Lower lobe of right lung (tissue), 2 donors: ENCODE results near the gene CLCN7. TPM values are rescaled to one million over a fixed set of nuclear protein-coding genes. Genes with fewer than 3 reads are reported as not detected.
A peak's percentile ranks its signal among the peaks of the same experiment; 100 is the strongest.

Experiments used
- ATAC-seq, 2 donors: fragments of 200-7000 bp; cut with Tn5 transposase; one replicate each; pipeline ENCODE4 v1.9.1; 2020 to 2022; ENCODE audit warnings: mild to moderate bottlenecking in 2 of 2, moderate library complexity in 2 of 2
- DNase-seq: peaks from one replicate; pipeline ENCODE4 v3.0.0-alpha.2; 2020
- H3K27ac ChIP-seq: fragments of 200-600 bp; one replicate; pipeline ENCODE4 v1.8.0; 2022
- H3K27me3 ChIP-seq: fragments of 200-600 bp; one replicate; pipeline ENCODE4 v1.8.0; 2022; ENCODE audit warnings: low read depth
- H3K36me3 ChIP-seq: fragments of 200-600 bp; one replicate; pipeline ENCODE4 v1.8.0; 2022; ENCODE audit warnings: mild to moderate bottlenecking
- H3K4me1 ChIP-seq: fragments of 200-600 bp; one replicate; pipeline ENCODE4 v1.8.0; 2022
- H3K4me3 ChIP-seq: fragments of 200-600 bp; one replicate; pipeline ENCODE4 v1.8.0; 2022; ENCODE audit warnings: mild to moderate bottlenecking
- H3K9me3 ChIP-seq: fragments of 200-600 bp; one replicate; pipeline ENCODE4 v1.8.0; 2022
- intact Hi-C: fragments of 100-400 bp; cut with DNase I; formaldehyde crosslinking; loops from one replicate; pipeline ENCODE4 v1.11.0; 2022
- total RNA-seq: library from RNA; stranded (reverse); fragmentation: NEBNext Ultra II Directional; extraction: Animal tissue kit (Norgen Biotek cat#: 25700); gene quantifications from one replicate; pipeline ENCODE4 v1.2.1, GENCODE V29; 2021
- TF ChIP-seq, protein P1 (sequence below): fragments of 200-600 bp; IDR thresholded peaks from one replicate; pipeline ENCODE4 v1.8.0; 2022; ENCODE audit warnings: antibody characterized with exemption, mild to moderate bottlenecking
- donor health status: DM: no; HTN: yes; CAD: no; lungs with severe emphysema.

Gene CLCN7
- total RNA-seq, 1 donor from 2014 or later, result 146 TPM

DNA sequence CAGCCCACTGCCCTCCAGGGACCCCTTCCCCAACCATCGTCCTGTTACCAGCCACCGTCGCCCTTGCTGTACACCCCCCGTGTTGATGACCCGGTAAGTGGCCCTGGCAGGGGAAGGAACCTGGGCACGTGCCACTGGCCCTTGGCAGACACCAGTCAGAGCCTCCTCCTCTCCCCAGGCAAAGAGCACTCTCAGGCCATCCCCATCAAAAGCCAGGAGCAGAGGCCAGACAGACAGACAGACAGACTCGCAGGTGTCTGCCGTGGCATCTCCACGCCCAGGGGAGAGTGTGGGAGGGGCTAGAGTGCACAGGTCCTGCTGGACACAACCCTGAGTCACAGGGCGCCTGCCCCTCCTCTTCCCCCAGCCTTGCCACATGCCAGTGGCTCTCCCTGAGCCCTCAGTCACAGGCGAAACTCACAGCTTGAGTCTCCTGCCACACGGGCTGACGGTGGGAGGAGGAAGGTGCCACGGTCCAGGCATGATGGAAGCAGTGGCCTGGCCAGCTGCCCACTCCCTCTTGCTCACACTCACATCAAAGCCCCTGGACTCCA lies 7.8 kb downstream of the CLCN7 start:
- peaks cover 21% of the 10 kb centered on the region for H3K36me3 ChIP-seq
- H3K27me3 ChIP-seq, result no peaks in the 10 kb centered on the region
- H3K9me3 ChIP-seq, result no peaks in the 10 kb centered on the region
- H3K27ac ChIP-seq, result no peak overlapping the region
- DNase-seq (peak; percentile 45), ATAC-seq (no peak)
- peaks cover 19% of the 10 kb centered on the region for H3K4me1 ChIP-seq
- H3K4me3 ChIP-seq, result no peak overlapping the region
- TF ChIP-seq, protein P1, sequence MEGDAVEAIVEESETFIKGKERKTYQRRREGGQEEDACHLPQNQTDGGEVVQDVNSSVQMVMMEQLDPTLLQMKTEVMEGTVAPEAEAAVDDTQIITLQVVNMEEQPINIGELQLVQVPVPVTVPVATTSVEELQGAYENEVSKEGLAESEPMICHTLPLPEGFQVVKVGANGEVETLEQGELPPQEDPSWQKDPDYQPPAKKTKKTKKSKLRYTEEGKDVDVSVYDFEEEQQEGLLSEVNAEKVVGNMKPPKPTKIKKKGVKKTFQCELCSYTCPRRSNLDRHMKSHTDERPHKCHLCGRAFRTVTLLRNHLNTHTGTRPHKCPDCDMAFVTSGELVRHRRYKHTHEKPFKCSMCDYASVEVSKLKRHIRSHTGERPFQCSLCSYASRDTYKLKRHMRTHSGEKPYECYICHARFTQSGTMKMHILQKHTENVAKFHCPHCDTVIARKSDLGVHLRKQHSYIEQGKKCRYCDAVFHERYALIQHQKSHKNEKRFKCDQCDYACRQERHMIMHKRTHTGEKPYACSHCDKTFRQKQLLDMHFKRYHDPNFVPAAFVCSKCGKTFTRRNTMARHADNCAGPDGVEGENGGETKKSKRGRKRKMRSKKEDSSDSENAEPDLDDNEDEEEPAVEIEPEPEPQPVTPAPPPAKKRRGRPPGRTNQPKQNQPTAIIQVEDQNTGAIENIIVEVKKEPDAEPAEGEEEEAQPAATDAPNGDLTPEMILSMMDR, result no peak
- intact Hi-C loops, result no loop called here

DNA sequence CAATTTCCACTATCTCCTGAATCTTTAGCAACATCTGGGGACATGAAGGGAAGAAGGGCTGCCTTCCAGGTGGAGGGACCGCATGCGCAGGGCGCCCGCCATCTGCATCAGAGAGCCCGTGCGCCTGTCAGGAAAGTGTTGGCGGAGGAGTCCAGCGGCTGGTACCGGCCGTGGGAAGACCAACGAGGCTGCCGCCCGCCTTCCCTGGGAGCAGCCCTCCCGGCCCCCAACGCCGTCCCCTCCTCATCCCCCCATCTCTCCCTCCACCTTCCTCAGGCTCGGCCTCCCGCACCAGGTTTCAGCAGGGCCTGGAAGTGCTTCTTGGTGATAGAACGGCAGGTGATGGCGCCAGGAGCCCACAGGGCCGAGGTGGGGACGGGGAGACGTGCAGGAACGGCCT lies 8.8 kb downstream of the CLCN7 start:
- Histone ChIP-seq H3K27me3 (no peaks in the 10 kb centered on the region), H3K36me3 (peaks cover 28% of the 10 kb centered on the region), H3K27ac (no peak overlapping the region), H3K4me3 (no peak overlapping the region), H3K4me1 (peaks cover 10% of the 10 kb centered on the region), H3K9me3 (no peaks in the 10 kb centered on the region)
- intact Hi-C loops, result no loop called here
- DNase-seq, result no peak
- TF ChIP-seq, protein P1, result no peak
- ATAC-seq, result no peak

DNA sequence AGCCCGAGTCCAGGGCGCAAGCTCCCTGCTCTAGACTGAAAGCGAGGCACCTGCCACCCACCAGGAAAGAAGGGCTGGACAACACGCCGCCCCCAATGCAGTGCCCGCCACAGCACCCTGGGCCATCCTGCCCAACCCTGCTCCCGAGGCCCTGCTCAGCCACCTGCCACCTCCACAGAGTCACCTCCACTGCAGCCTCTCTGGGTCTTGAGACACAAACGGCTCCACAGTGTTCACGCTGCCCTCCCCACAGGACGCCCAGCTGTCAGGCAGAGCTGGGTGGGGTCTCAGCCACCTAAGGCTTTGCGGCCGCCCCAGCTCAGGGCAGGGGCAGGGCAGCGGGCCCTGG lies 9.3 kb downstream of the CLCN7 start:
- no peak for ATAC-seq
- Histone ChIP-seq H3K27me3 (no peaks in the 10 kb centered on the region), H3K4me3 (no peak overlapping the region), H3K27ac (no peak overlapping the region), H3K36me3 (peaks cover 34% of the 10 kb centered on the region), H3K4me1 (peaks cover 5% of the 10 kb centered on the region), H3K9me3 (no peaks in the 10 kb centered on the region)
- intact Hi-C loops, result no loop called here
- TF ChIP-seq, protein P1, result no peak
- no peak for DNase-seq

DNA sequence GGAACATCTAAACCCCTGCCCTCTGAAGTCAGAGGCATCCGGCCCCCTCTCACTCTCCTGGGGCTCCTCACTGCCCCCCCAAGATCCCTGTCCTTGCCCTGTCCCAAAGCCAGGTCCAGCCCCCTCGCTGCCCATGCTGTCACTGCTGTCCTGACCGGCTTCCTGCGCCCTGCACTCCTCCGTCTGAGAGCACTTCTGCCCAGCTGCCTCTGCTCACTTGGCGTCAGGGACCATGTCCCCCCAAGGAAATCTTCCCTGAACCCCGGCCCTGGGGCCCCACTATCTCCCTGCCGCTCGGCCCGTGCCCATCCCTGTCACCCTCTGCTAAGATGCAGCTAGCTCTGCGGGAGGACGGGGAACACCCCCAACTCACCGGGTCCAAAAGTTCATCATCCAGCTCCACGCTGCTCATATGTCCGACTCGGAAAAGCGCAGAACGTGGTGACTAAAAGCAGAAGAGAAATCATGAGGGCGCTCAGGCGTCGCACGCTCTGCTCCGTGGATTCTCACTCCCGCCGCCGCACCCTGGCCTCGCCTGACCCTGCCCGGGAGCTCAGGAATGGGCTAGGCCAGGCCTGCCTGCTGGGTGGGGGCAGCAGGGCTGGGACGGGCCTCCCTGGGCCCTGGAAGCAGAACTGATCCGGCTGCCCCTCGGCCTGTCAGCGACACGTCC lies 9.8 kb downstream of the CLCN7 start:
- DNase-seq, result peak; percentile 35
- H3K9me3 ChIP-seq, result no peaks in the 10 kb centered on the region
- TF ChIP-seq, protein P1, result no peak
- no peak for ATAC-seq
- H3K4me3 ChIP-seq, result no peak overlapping the region
- H3K27me3 ChIP-seq, result no peaks in the 10 kb centered on the region
- H3K36me3 ChIP-seq, result peaks cover 39% of the 10 kb centered on the region
- H3K27ac ChIP-seq, result no peak overlapping the region
- peaks cover under 1% of the 10 kb centered on the region for H3K4me1 ChIP-seq
- intact Hi-C loops, result no loop called here

DNA sequence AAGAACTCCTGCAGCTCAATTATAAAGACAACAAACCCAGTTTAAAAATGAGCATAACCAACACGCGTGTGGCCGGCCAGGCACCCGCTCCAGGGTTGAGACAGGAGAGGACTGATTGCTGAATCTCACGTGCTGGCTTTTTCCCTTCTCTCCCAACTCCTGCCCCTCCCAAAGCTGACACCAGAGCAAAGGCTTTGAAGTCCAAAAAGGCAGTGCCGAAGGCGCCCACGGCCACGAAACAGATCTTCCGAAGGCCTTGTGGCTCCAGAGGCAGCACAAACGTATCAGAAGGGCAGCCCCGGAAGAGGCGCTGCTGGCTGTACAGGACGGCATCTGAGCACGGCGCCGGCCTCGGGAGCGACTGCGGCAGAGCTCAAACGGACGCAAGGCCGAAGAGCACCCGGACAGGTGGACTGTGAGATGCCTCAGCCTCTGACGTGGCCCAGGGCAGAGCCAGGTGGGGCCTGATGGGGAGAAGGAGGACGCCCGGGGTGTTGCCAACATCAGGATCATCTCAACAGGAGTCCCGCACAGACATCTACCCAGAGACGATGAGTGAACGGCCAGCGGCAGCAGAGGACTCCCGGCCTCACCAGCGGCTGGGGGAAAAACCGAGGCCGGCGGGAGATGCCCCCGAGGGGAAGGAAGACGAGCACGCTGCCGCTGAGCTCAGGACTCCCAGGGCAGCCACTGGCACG lies 10.5 kb downstream of the CLCN7 start:
- Histone ChIP-seq H3K27me3 (no peaks in the 10 kb centered on the region), H3K27ac (no peak overlapping the region), H3K9me3 (no peaks in the 10 kb centered on the region), H3K36me3 (peaks cover 40% of the 10 kb centered on the region), H3K4me3 (no peak overlapping the region), H3K4me1 (no peaks in the 10 kb centered on the region)
- TF ChIP-seq, protein P1, result no peak
- ATAC-seq, result no peak
- DNase-seq, result peak; percentile 36
- intact Hi-C loops, result no loop called here
